ENCODE measurements around the gene TMEFF1.
A peak's percentile ranks its signal among the peaks of the same experiment; 100 is the strongest.

Gene TMEFF1

GRCh38 chr9:100447041-100447440 is 25.9 kb upstream of the TMEFF1 start:
- ATAC-seq (no peak), DNase-seq (no peak)

GRCh38 chr9:100448266-100448665 is 24.7 kb upstream of the TMEFF1 start:
- ATAC-seq (no peak), DNase-seq (no peak)

GRCh38 chr9:100449420-100449819 is 23.5 kb upstream of the TMEFF1 start:
- DNase-seq (no peak), ATAC-seq (peak; percentile 77)

GRCh38 chr9:100452894-100453293 is 20.1 kb upstream of the TMEFF1 start:
- DNase-seq, result no peak
- no peak for ATAC-seq

- DNase-seq (no peak), ATAC-seq (no peak)
Observed at GRCh38 chr9:100455470-100455869, 17.5 kb upstream of the TMEFF1 start.

- DNase-seq (no peak), ATAC-seq (no peak)
Observed at GRCh38 chr9:100457517-100457916, 15.4 kb upstream of the TMEFF1 start.

- DNase-seq (no peak), ATAC-seq (no peak)
Observed at GRCh38 chr9:100459963-100460362, 13.0 kb upstream of the TMEFF1 start.

- ATAC-seq, result no peak
- DNase-seq, result no peak
Observed at GRCh38 chr9:100465274-100465673, 7.7 kb upstream of the TMEFF1 start.

GRCh38 chr9:100465761-100466160 is 7.2 kb upstream of the TMEFF1 start:
- ATAC-seq, result no peak
- no peak for DNase-seq

GRCh38 chr9:100466171-100466828 is 6.6 kb upstream of the TMEFF1 start:
- no peak for DNase-seq

GRCh38 chr9:100466829-100467221 is 6.1 kb upstream of the TMEFF1 start:
- ATAC-seq (no peak), DNase-seq (no peak)

More at GRCh38 chr9:100466171-100466828, 6.6 kb upstream of the TMEFF1 start:
- no peak for ATAC-seq

- no peak for DNase-seq
- no peak for ATAC-seq
Observed at GRCh38 chr9:100468041-100468440, 4.9 kb upstream of the TMEFF1 start.

- DNase-seq (no peak), ATAC-seq (no peak)
Observed at GRCh38 chr9:100472268-100472667, 681 bp upstream of the TMEFF1 start.

- peak; percentile 73 for ATAC-seq
- DNase-seq, result peak; percentile 45
Observed at GRCh38 chr9:100473276-100474081, 530 bp downstream of the TMEFF1 start.

GRCh38 chr9:100474082-100474923 is 1.4 kb downstream of the TMEFF1 start:
- ATAC-seq (no peak), DNase-seq (no peak)

- ATAC-seq (no peak), DNase-seq (no peak)
Observed at GRCh38 chr9:100474924-100475276, 2.0 kb downstream of the TMEFF1 start.

- ATAC-seq, result no peak
- DNase-seq, result no peak
Observed at GRCh38 chr9:100477241-100477640, 4.3 kb downstream of the TMEFF1 start.

- DNase-seq (no peak), ATAC-seq (no peak)
Observed at GRCh38 chr9:100478192-100478591, 5.2 kb downstream of the TMEFF1 start.

GRCh38 chr9:100479820-100480219 is 6.9 kb downstream of the TMEFF1 start:
- ATAC-seq, result no peak
- DNase-seq, result no peak

GRCh38 chr9:100485196-100485595 is 12.2 kb downstream of the TMEFF1 start:
- ATAC-seq (no peak), DNase-seq (no peak)

GRCh38 chr9:100486479-100487176 is 13.7 kb downstream of the TMEFF1 start:
- ATAC-seq (no peak), DNase-seq (no peak)

GRCh38 chr9:100488177-100488576 is 15.2 kb downstream of the TMEFF1 start:
- ATAC-seq, result no peak
- DNase-seq, result no peak

All from stimulated activated naive CD8-positive, alpha-beta T cell treated with anti-CD3 and anti-CD28 coated beads, Interleukin-15, Interleukin-2, amounts not matched to agents 100 U/mL and 50 U/mL, for 24 hours (primary cell).